Stomach (tissue), 4 donors: ENCODE results near the gene CLECL1.

Experiments
- EP300 ChIP-seq: sonication (generic); formaldehyde crosslinking; IDR thresholded peaks from one replicate; pipeline ENCODE4 v1.6.1; 2017; ENCODE audit warnings: antibody characterized with exemption
- POLR2AphosphoS5 ChIP-seq, 3 donors: sonication (generic); formaldehyde crosslinking; IDR thresholded peaks; one replicate each; pipeline ENCODE4 v1.6.1; 2016; ENCODE audit warnings: antibody characterized with exemption in 3 of 3

DNA sequence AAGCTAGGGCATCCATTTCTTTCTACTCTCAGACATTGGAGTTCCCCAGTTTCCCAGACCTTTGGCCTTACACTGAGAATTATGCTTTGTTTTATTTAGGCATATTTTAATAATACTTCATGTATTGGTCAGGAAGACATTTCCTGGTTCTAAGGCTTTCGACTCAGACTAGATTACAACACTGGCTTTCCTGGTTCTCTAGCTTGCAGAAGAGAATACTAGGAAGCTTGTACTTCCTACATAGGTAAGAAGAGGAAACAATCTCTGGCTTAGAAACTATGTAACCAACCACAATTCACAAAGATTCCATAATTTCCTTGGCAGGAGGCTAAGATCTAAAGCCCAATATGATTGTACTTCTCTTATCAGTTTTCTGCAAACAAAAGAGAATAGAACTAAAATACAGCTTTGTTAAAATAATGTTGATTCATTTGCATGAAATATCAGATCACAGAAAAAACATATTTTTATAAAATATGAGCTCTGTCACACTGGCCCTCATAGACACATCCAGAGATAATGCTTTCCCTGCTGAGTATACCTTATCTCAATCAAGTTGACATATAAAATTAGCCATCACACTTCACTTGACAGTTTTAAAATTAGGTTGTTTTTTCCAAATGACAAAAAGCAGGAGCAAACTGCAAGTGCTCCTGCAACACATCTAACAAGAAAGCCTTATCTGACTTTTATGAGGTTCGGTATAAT is 32.8 kb downstream of the CLECL1 start:
- TF ChIP-seq POLR2AphosphoS5 (IDR thresholded peaks at IDR 0.05) (no peak), EP300 (no peak)
